Effector memory CD8-positive, alpha-beta T cell (primary cell): Measurements from ENCODE around the gene LHFPL6.

Source experiments
- ATAC-seq: fragments of 150-1000 bp; cut with Tn5 transposase; replicated peaks from 2 replicates; pipeline ENCODE4 v1.10.0; 2021; ENCODE audit warnings: mild to moderate bottlenecking, moderate library complexity
- DNase-seq, 3 experiments: peaks; one replicate each; pipeline ENCODE4 v3.0.0; 2021
- H3K27ac Mint-ChIP-seq, 2 donors: one replicate each; pipeline ENCODE4 v1.8.0; 2022; ENCODE audit warnings: mild to moderate bottlenecking in 2 of 2, mixed read lengths in 2 of 2, moderate library complexity in 2 of 2
- H3K27me3 Mint-ChIP-seq, 2 donors: one replicate each; pipeline ENCODE4 v1.8.0; 2022; ENCODE audit warnings: mixed read lengths in 2 of 2
- H3K36me3 Mint-ChIP-seq: one replicate; pipeline ENCODE4 v1.8.0; 2022; ENCODE audit warnings: mild to moderate bottlenecking, moderate library complexity, mixed read lengths; ENCODE audit not compliant: insufficient read depth
- H3K4me1 Mint-ChIP-seq, 2 donors: one replicate each; pipeline ENCODE4 v1.8.0; 2022; ENCODE audit warnings: low read depth in 2 of 2, mixed read lengths in 2 of 2
- H3K4me3 Mint-ChIP-seq, 2 donors: one replicate each; pipeline ENCODE4 v1.8.0; 2022; ENCODE audit warnings: mild to moderate bottlenecking in 2 of 2, mixed read lengths in 2 of 2, moderate library complexity in 2 of 2
- H3K9me3 Mint-ChIP-seq, 2 donors: one replicate each; pipeline ENCODE4 v1.8.0; 2022; ENCODE audit warnings: mixed read lengths in 2 of 2

Gene LHFPL6

DNA sequence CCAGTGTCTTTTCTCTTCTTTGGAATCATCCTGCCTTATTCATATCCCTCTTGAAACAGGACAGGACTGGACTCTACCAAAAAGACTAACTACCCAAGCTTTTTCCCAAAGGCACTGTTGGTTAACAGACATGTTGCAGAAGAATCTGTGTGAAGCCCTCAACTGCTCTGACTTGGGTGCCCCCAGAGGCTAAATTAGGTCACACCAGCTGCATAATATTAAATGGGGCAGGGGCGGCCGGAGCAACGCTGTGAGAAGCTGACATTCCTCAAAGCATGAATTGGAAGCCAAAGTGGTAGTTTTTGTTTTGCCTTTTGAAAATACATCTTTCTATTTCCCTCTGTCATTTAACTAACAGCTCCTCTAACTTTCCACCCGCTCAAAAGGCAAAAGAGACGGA, 185.9 kb downstream of the LHFPL6 start:
- Mint-ChIP-seq H3K27ac (no peak overlapping the region), H3K4me3 (no peak overlapping the region), H3K4me1 (no peaks in the 10 kb centered on the region)

DNA sequence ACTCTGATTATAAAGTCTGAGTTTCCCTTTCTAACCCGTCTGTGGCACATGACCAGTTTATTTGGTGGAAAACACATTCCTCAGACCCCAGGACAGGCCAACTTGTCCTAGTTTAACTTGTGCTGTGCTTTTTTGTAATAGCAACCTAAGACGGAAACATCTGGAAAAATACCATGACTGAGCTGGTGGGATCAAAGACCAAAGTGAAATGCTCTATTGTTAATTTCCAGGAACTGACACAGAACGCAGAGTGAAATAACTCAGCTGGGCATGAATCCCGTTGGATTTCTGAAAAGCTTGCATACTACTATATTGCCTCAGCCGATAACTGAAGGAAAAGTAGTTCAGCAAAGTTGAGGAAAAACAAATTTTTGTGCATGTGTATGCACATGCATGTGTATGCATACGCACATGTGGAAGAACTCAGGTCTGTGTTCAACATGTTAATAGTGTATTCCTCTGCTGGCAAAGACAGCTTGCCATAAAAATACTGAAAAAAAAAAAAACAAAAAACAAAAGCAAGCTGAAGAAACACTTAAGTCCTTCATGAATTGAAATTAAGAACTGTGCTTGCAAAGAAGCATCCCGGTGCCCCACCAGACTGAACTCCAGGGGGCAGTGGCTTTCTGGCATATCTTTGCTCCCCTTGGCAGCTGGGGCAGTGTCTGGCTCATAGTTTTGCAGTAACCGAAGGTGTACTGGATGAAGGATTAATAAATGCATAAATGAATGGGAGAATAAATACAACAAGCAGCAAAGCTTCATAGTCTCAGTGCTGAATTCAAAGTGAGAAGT, 187.8 kb downstream of the LHFPL6 start:
- Mint-ChIP-seq H3K4me1 (no peaks in the 10 kb centered on the region), H3K9me3 (no peaks in the 10 kb centered on the region), H3K4me3 (no peak overlapping the region), H3K27me3 (peaks cover 4 to 18% of the 10 kb centered on the region in 2 donors), H3K36me3 (no peaks in the 10 kb centered on the region), H3K27ac (no peak overlapping the region)
- DNase-seq, result no peak
- no peak for ATAC-seq

More for the DNA sequence above, 185.9 kb downstream of the LHFPL6 start:
- DNase-seq (no peak), ATAC-seq (no peak)
- H3K36me3 Mint-ChIP-seq, result no peaks in the 10 kb centered on the region
- no peaks in the 10 kb centered on the region for H3K9me3 Mint-ChIP-seq
- peaks cover 0 to 18% of the 10 kb centered on the region in 2 donors for H3K27me3 Mint-ChIP-seq

DNA sequence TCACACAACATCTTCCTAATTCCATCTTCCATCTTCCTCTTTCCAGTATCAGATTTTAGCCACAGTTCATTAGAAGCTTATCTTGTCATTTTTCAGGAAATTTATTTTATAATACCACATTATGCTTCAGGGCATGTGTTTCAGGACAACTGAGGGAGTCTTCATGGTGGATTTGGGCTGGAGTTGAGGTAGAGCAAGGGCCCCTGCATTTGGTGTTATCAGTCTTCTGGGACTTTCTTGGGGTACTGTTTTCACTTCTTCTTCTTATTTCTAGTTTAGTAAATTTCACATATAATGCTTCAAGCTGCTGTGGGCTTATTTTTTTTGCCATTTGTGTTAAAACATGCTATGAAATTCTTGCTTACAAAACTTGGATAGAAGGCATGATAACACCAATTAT, 188.7 kb downstream of the LHFPL6 start:
- no peaks in the 10 kb centered on the region for H3K9me3 Mint-ChIP-seq
- H3K36me3 Mint-ChIP-seq, result no peaks in the 10 kb centered on the region
- no peak overlapping the region for H3K27ac Mint-ChIP-seq
- H3K27me3 Mint-ChIP-seq, result peaks cover 7 to 17% of the 10 kb centered on the region in 2 donors
- DNase-seq, result no peak
- H3K4me3 Mint-ChIP-seq, result no peak overlapping the region
- no peak for ATAC-seq
- H3K4me1 Mint-ChIP-seq, result no peaks in the 10 kb centered on the region

DNA sequence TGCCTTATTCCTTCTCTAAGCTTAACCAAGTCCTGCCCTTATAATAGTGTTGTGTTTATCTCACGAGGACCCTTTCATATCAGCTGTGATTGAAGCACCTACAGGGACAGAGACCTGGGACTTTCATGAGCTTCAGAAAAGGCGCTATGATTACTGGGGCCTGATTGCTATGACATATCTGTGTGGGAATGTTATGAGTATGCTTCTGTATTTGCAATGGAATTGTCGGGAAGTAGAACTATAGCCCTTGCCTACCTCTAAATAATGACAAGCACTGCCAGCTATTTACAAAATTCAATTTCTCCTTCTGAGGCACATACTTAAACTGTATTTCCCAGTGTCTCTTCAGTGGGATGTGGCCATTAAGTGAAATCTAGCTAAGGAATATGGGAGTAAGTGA, 191.5 kb downstream of the LHFPL6 start:
- Mint-ChIP-seq H3K27me3 (peaks cover 5 to 7% of the 10 kb centered on the region in 2 donors), H3K4me3 (no peak overlapping the region), H3K9me3 (no peaks in the 10 kb centered on the region), H3K36me3 (no peaks in the 10 kb centered on the region), H3K4me1 (no peaks in the 10 kb centered on the region), H3K27ac (no peak overlapping the region)
- ATAC-seq, result no peak
- no peak for DNase-seq

DNA sequence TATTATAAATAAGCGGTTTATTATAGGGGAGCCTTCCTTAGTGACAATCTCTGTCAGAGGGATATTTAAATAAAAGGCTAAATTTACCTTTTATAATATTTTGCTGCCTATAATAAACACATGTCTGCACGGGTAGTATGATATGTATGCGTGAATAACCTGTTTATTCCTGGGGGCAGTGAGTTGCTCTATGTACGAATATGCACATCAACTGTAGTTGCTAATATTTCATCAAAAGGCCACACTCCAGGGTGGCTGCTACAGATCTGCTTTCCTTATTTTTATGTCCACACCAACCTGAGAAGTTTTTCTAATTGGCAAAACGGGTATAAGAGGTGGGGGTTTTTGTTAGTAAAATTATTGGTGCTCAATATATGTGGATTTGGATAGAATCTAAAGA, 192.0 kb downstream of the LHFPL6 start:
- no peaks in the 10 kb centered on the region for H3K4me1 Mint-ChIP-seq
- no peak overlapping the region for H3K27ac Mint-ChIP-seq
- H3K36me3 Mint-ChIP-seq, result no peaks in the 10 kb centered on the region

DNA sequence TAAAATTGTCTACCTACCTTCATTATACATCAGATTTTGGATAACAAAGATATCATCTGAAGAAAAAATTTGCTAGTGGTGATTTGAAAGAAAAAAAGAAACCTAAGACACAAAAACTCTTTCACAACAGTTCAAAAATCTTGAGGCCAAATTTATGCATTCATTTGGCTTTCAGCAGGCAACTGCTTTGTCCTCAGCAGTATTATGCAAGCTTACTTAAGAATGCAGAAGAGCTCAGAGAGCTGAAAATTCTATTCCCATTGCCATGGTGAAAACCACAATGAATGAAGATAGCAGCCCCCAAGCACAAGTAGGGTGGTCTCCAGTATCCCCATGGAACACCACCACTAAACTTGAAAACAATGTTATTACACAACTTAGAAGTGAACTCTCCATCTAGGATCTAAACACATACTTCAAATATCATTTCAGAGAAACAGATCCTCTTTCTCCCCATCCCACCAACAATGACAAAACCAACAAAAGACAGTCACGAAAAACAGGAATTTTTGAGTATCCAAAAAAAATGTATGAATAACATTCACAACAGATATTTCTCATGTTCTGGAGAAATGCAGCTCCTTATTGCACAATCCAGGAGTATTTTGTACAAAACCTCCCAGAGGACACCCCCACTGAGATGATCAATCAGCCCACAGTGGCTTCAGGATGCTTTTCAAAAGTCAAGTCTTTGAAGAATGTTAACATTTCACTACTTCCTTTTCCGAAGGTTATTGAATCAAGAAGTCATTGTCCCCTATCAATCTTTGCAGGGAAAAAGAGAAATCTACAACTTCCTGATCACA, 192.7 kb downstream of the LHFPL6 start:
- Mint-ChIP-seq H3K4me3 (no peak overlapping the region), H3K9me3 (no peaks in the 10 kb centered on the region), H3K36me3 (no peaks in the 10 kb centered on the region), H3K27me3 (peaks cover 5 to 7% of the 10 kb centered on the region in 2 donors), H3K4me1 (no peaks in the 10 kb centered on the region), H3K27ac (no peak overlapping the region)
- ATAC-seq (no peak), DNase-seq (no peak)

More for the DNA sequence above, 192.0 kb downstream of the LHFPL6 start:
- DNase-seq (no peak), ATAC-seq (no peak)
- no peaks in the 10 kb centered on the region for H3K9me3 Mint-ChIP-seq
- H3K27me3 Mint-ChIP-seq, result peaks cover 5 to 7% of the 10 kb centered on the region in 2 donors
- no peak overlapping the region for H3K4me3 Mint-ChIP-seq

DNA sequence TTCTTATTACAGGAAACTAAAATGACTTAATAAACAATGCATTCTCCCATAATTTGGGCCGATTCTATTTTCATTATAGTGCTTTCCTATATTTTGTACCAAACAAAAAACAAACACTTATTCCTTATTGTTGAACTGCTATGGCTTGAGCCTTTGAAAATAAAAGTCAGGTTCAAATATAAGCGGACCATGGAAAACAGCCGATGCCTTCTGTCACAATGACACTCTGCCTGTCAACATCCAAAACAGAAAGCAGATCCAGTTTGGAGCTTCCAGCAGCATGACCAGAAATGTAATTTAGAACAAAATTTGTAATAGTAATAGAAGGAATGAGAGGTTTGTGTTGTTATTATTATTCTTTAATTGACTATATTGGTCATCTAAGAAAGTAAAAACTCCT, 194.5 kb downstream of the LHFPL6 start:
- DNase-seq, result no peak
- Mint-ChIP-seq H3K4me1 (no peaks in the 10 kb centered on the region), H3K27me3 (peaks cover under 1 to 7% of the 10 kb centered on the region in 2 donors), H3K4me3 (no peak overlapping the region), H3K36me3 (no peaks in the 10 kb centered on the region), H3K9me3 (no peaks in the 10 kb centered on the region), H3K27ac (no peak overlapping the region)
- no peak for ATAC-seq

DNA sequence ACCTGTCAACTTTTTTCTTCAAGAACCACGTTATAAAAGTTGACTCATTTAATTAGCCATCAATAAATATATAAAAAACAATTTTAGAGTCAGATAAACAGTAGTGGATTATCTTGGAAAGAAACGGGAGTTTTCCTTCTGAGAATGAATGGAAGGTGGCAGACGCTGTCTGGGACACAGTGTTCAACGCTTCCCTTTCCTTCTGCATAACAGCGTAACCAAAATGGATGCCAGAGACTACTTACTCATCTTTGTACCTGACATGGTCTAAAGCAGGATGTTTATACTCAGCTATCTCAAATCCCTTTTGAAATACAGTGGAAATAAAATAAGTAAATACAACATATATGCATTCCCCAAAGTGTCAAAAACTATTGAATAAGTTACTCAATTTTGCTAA, 195.2 kb downstream of the LHFPL6 start:
- Mint-ChIP-seq H3K27ac (no peak overlapping the region), H3K9me3 (no peaks in the 10 kb centered on the region), H3K36me3 (no peaks in the 10 kb centered on the region), H3K4me3 (no peak overlapping the region), H3K4me1 (no peaks in the 10 kb centered on the region), H3K27me3 (peaks cover 0 to 7% of the 10 kb centered on the region in 2 donors)
- no peak for ATAC-seq
- no peak for DNase-seq

DNA sequence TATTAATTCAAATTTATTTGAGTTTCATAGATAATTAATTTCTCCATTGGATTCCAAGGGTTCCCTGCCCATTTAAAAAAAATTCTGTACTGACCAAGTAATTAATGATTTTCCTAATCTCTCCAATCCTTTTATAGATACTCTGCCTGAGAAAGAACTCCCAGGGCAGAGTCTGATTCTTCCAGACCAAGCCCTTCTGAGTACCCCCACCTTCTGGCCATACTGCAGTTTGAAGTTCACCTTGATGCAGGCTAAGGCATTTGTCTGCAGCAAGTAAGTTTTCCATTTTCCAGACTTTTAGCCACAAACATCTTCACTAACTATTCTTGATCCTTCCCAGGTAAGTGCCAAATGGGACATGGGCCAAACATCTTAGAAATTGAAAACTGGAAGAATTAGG, 195.9 kb downstream of the LHFPL6 start:
- H3K4me3 Mint-ChIP-seq, result no peak overlapping the region

DNA sequence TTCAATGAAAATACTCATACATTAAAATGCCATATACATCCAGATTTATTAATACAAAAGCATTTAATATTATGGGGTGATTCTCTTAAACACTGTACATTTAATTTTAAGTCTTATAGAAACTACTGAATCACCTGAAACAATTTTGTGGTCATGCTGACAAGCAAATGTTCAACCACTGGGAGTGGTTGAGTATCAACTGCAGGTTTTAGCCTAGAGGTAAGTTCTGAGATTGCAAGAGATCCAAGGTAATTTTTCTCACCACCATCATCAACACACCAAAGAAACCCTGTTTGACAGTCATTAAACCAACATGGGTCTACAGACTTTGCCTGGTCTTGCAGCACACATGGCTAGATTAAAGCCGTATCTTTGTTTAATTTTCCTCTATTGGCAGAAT, 196.3 kb downstream of the LHFPL6 start:
- H3K9me3 Mint-ChIP-seq, result no peaks in the 10 kb centered on the region
- H3K27ac Mint-ChIP-seq, result no peak overlapping the region
- H3K27me3 Mint-ChIP-seq, result peaks cover 0 to 7% of the 10 kb centered on the region in 2 donors
- H3K36me3 Mint-ChIP-seq, result no peaks in the 10 kb centered on the region
- DNase-seq, result no peak
- H3K4me3 Mint-ChIP-seq, result no peak overlapping the region
- no peak for ATAC-seq
- no peaks in the 10 kb centered on the region for H3K4me1 Mint-ChIP-seq

More for the DNA sequence above, 195.9 kb downstream of the LHFPL6 start:
- H3K36me3 Mint-ChIP-seq, result no peaks in the 10 kb centered on the region
- no peak overlapping the region for H3K27ac Mint-ChIP-seq
- no peak for ATAC-seq
- DNase-seq, result no peak
- H3K4me1 Mint-ChIP-seq, result no peaks in the 10 kb centered on the region
- peaks cover 0 to 7% of the 10 kb centered on the region in 2 donors for H3K27me3 Mint-ChIP-seq
- no peaks in the 10 kb centered on the region for H3K9me3 Mint-ChIP-seq

DNA sequence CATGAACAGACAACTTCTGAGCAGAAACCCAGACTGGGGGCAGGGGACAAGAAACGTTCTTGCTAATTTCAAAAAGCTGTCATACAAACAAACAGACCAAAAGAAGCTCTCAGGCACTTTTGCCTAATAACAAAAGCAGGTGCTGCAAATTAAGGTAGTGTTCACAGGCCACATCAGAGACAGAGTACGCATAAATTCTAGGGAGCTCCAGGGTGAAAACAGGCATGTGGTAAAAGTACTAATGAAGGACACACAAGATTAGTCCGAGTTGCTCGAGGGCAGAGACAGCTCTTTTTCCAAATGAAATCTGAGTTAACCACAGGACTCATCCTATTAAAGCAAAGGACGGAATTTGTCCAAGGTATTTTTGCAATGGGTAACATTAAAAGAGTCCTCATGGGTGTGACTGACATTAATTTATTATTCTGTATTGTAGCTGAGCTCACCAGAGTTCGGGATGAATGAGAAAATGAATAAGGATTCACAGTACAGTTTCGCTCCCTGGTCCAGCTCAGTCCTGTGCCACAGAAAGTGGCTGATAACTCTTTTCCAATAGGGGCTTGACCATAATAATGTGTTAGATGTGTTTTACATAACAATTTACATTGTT, 197.3 kb downstream of the LHFPL6 start:
- H3K9me3 Mint-ChIP-seq, result no peaks in the 10 kb centered on the region
- no peak for ATAC-seq
- no peaks in the 10 kb centered on the region for H3K36me3 Mint-ChIP-seq
- DNase-seq, result no peak
- peaks cover 0 to 7% of the 10 kb centered on the region in 2 donors for H3K27me3 Mint-ChIP-seq
- no peak overlapping the region for H3K4me3 Mint-ChIP-seq
- no peaks in the 10 kb centered on the region for H3K4me1 Mint-ChIP-seq
- H3K27ac Mint-ChIP-seq, result no peak overlapping the region

DNA sequence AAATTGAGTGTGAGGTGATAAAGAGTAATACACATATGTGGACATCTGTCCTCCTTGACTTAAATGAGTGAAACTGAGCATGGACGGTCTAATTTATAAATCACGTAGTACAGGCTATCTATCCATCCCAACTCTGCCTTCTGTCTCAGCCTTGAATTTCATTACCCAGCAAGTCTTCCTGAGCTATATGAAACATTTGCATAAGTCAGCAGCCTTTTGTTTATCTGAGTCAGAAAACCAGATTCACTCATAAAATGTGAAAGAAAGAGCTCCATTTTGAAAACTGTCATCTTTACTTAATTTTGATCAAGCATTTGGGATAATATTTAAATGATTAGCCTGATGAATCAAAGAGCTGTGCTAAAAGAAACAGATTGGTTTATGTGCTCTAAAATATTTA, 197.9 kb downstream of the LHFPL6 start:
- no peak for DNase-seq
- H3K4me3 Mint-ChIP-seq, result no peak overlapping the region
- H3K4me1 Mint-ChIP-seq, result no peaks in the 10 kb centered on the region
- no peak overlapping the region for H3K27ac Mint-ChIP-seq
- no peaks in the 10 kb centered on the region for H3K36me3 Mint-ChIP-seq
- H3K9me3 Mint-ChIP-seq, result no peaks in the 10 kb centered on the region
- H3K27me3 Mint-ChIP-seq, result peaks cover 0 to 2% of the 10 kb centered on the region in 2 donors
- ATAC-seq, result no peak

DNA sequence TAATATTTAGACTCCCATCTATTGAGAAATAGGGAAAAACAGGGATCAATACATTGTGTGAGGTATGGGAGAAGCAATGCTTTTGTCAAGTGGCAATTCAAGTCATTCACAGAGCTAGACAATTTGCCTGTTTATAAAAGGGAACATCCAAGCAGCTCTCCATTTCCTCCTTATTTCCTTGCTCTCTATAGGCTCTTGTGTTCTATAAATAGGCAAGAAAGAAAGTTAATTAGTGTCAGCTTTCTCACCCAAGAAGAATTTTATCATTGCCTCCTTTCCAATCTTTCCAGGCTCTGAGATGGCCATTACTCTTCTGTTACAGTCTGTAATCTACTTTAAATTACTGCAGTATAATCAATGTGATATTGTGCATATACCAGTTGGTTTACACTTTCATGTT, 199.9 kb downstream of the LHFPL6 start:
- Mint-ChIP-seq H3K27ac (no peak overlapping the region), H3K4me1 (no peaks in the 10 kb centered on the region)

More for the DNA sequence above, 199.9 kb downstream of the LHFPL6 start:
- DNase-seq (no peak), ATAC-seq (no peak)
- Mint-ChIP-seq H3K27me3 (peaks cover 0 to under 1% of the 10 kb centered on the region in 2 donors), H3K4me3 (no peak overlapping the region), H3K36me3 (no peaks in the 10 kb centered on the region), H3K9me3 (no peaks in the 10 kb centered on the region)
